Astrocyte of the cerebellum (primary cell): ENCODE data around the gene ATP9B.

ENCODE experiments used
- DNase-seq: peaks from one replicate; pipeline ENCODE4 v3.0.0-alpha.2; 2011; ENCODE audit warnings: low read depth
- H3K4me3 ChIP-seq: 2 replicates; pipeline ENCODE4 v1.5.1; 2011; ENCODE audit warnings: mild to moderate bottlenecking, low read depth, low read length, moderate library complexity
- in situ Hi-C: cut with HindIII; loops from 2 replicates; pipeline ENCODE4 v1.10.0; 2017; ENCODE audit warnings: low sequenced_read_pairs
- TF ChIP-seq, protein P1 (sequence below): IDR thresholded peaks from 2 replicates; pipeline ENCODE4 v1.5.1; 2012; ENCODE audit warnings: low read length, low read depth, moderate library complexity, mild to moderate bottlenecking; ENCODE audit errors: missing control alignments

The ATP9B gene

DNA sequence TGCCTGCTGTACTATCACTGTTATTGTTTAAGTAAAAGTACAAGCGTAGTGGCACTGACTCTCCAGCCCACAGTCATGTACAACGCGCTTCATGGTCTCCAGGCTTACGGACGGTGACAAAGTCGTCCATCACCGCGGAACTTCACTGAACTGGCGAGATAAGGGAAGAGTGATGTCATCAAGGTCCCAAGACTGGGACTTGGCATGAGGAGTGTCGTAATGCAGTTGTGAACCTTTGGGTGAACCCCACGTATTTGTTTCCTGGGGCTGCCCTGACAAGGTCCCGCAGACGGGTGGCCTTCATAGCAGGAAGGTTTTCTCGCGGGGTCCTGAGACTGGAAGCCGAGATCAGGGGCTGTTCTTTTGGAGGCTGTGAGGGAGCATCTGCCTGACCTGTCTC is 343.8 kb downstream of the ATP9B start:
- in situ Hi-C loops: no loop called here
- DNase-seq: no peak
- TF ChIP-seq, protein P1, sequence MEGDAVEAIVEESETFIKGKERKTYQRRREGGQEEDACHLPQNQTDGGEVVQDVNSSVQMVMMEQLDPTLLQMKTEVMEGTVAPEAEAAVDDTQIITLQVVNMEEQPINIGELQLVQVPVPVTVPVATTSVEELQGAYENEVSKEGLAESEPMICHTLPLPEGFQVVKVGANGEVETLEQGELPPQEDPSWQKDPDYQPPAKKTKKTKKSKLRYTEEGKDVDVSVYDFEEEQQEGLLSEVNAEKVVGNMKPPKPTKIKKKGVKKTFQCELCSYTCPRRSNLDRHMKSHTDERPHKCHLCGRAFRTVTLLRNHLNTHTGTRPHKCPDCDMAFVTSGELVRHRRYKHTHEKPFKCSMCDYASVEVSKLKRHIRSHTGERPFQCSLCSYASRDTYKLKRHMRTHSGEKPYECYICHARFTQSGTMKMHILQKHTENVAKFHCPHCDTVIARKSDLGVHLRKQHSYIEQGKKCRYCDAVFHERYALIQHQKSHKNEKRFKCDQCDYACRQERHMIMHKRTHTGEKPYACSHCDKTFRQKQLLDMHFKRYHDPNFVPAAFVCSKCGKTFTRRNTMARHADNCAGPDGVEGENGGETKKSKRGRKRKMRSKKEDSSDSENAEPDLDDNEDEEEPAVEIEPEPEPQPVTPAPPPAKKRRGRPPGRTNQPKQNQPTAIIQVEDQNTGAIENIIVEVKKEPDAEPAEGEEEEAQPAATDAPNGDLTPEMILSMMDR: no peak
- H3K4me3 ChIP-seq: no peak overlapping the region

DNA sequence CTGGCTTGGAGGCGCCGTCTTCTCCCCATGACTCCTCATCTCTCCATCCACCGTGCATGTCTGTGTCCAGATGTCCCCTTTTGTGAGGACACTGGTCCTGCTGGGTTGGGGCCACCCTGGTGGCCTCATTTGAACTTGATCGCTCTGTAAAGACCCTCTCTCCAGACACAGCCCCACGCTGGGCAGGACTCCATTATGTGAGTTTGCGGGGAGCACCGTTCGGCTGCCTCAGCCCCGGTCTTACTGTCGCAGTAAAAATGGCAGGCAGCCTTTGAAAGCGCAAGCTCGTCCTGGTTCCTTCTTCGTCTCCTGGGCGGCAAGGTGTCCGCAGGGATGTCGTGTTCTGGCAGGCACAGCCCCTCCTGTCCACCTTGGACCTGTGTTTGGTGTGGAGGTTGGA is 344.2 kb downstream of the ATP9B start:
- H3K4me3 ChIP-seq: no peak overlapping the region
- TF ChIP-seq, protein P1: no peak
- no peak for DNase-seq
- in situ Hi-C loops: no loop called here

DNA sequence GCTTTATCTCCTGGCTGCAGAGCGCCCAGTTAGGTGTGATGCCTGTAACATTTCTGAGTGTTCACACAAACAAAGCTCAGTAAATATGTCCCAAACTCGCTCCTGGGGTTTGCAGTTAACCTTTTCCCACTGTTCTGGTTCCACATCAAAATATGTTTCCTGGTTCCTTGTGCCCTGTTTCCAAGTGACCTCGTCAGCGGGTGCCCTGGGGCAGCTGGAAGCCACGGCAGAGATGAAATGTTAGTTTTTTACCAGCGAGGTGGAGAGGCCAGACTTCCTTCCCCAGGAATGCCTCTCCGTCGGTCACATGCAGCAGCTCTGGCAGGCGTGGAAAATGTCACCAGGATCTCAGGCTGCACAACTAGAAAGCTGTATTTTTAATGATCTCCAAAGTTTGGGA is 344.7 kb downstream of the ATP9B start:
- TF ChIP-seq, protein P1: no peak
- H3K4me3 ChIP-seq: no peak overlapping the region
- in situ Hi-C loops: no loop called here
- no peak for DNase-seq

DNA sequence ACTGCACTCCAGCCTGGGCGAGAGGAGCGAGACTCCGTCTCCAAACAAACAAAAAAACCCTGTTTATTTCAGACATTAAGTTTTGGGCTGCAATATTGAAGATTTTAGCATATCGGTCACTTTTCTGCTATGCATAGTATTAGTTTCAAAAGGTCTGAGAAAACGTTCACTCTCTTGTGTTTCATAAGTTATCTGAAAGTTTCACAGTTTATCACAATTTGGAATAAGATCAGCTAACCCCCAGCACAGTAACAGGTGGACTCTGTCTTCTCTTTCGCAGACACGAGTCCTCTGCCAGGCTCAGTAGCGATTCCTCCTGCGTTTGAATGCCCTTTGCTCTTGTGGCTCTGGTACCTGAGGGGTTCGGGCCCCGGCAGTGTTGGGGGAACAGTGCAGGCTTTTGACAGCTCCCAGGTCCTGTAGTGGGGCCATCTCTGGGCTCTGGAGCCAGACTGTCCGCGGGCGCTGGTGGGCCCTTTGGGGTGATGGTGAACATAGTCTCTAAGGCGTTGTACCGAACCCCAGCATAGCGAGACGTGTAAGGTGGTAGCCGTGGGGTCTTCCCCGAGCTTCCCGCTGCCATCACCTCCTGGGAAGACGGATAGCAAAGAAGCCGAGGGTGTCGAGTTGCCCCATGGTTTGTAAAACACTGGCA is 347.0 kb downstream of the ATP9B start:
- DNase-seq: no peak
- in situ Hi-C loops: no loop called here
- TF ChIP-seq, protein P1: no peak
- H3K4me3 ChIP-seq: no peak overlapping the region

DNA sequence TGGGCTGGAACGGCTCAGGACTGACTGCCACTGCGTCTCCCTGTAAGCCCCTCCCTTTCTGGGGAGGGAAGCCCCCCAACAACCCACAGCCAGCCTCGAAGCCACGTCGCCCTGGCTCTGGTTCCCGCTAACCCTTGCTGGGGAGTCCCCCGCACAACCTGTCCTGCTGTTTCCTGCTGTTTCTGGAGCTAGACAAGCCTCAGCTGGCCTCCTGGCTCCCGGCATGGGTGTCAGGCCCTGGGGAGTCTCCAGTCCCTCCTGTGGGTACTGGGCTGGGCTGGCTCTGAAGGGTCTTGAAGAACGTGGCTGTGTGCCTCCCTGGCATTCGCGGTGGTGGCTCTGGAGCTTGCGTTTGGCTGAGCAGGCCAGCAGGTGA is 347.5 kb downstream of the ATP9B start:
- in situ Hi-C loops: no loop called here

DNA sequence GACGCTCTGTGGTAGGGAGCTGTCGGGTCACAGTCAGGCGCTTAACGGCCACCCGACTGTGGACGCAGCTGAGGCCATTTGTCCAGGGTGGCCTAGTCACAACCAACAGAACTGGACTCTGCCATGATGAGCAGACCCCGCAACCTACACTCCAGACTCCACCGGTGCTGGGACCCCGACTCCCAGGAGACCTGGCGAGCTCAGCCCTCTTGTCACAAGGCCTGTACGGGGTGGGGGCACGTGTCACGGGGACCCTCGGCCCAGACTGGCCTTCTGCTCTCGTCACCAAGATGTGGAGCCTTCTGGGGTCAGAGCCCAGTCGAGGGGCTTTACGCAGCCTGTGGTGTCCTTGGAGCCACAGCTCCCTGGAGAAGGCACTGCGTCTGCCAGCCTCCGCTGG is 349.0 kb downstream of the ATP9B start:
- in situ Hi-C loops: no loop called here
- TF ChIP-seq, protein P1: no peak
- DNase-seq: no peak
- no peak overlapping the region for H3K4me3 ChIP-seq

More for the DNA sequence above, 347.5 kb downstream of the ATP9B start:
- no peak overlapping the region for H3K4me3 ChIP-seq
- TF ChIP-seq, protein P1: no peak
- no peak for DNase-seq
